Activated T-helper 2 cell treated with anti-CD3 and anti-CD28 coated beads, Interferon-gamma antibody, Interleukin-2, Interleukin-4, amounts not matched to agents 10 μg/mL and 5 μg/mL and 100 μg/mL, durations not matched to agents 14 hours and 24 hours and 36 hours (primary cell): ENCODE measurements around the gene NPIPA1. TPM values are rescaled to one million over a fixed set of nuclear protein-coding genes. Genes with fewer than 3 reads are reported as not detected.
"Not testable (repeated sequence)": the region's sequence is repeated elsewhere in the genome, so short reads cannot be mapped to it uniquely, and the experiment has no call there.

Experiments
- DNase-seq: peaks from one replicate; pipeline ENCODE4 v3.0.0; 2021; ENCODE audit warnings: low spot score
- H3K27ac Mint-ChIP-seq: one replicate; pipeline ENCODE4 v1.8.0; 2021; ENCODE audit warnings: mixed read lengths
- H3K27me3 Mint-ChIP-seq: one replicate; pipeline ENCODE4 v1.8.0; 2021; ENCODE audit warnings: low read depth, mixed read lengths
- H3K36me3 Mint-ChIP-seq: one replicate; pipeline ENCODE4 v1.8.0; 2021; ENCODE audit warnings: low read depth, mixed read lengths
- H3K4me1 Mint-ChIP-seq: one replicate; pipeline ENCODE4 v1.8.0; 2021; ENCODE audit warnings: low read depth, mixed read lengths
- H3K4me3 Mint-ChIP-seq: one replicate; pipeline ENCODE4 v1.8.0; 2021; ENCODE audit warnings: low read depth, mild to moderate bottlenecking, moderate library complexity, mixed read lengths
- H3K9me3 Mint-ChIP-seq: one replicate; pipeline ENCODE4 v1.8.0; 2021; ENCODE audit warnings: mixed read lengths
- intact Hi-C: fragments of 100-400 bp; cut with micrococcal nuclease; formaldehyde crosslinking; loops from one replicate; pipeline ENCODE4 v1.15.1; 2023
- total RNA-seq: library from RNA; stranded (reverse); gene quantifications from 2 replicates; pipeline ENCODE4 v1.2.3, GENCODE V29; 2022

NPIPA1 gene
- 97.9 and 108 TPM in 2 replicates for total RNA-seq

DNA sequence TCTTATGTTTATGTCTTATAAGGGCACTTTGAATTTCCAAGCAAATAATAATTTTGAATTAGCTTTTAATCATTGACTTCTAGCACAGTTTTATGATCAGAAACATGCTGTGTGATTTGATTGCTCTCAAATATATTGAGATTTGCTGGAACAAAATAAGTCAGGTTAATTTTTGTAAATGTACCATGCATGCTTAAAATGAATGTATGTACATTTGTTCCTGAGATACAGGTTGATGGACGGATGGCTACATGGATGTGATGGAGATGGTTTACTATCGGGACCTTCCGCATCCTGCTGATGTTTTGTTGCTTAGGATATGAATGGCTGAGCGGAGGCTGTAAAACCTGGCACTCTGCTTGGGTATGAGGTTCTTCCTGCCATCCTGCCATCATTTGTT, at the start of gene NPIPA1:
TSS of gene NPIPA1 (plus strand) at position 301 of the 400 bp plus-strand sequence. CDS start at position 301, 0 bp downstream.
- H3K36me3 Mint-ChIP-seq, H3K4me1 Mint-ChIP-seq, intact Hi-C loops, H3K27me3 Mint-ChIP-seq, H3K27ac Mint-ChIP-seq, H3K4me3 Mint-ChIP-seq, H3K9me3 Mint-ChIP-seq, DNase-seq: not testable (repeated sequence)

DNA sequence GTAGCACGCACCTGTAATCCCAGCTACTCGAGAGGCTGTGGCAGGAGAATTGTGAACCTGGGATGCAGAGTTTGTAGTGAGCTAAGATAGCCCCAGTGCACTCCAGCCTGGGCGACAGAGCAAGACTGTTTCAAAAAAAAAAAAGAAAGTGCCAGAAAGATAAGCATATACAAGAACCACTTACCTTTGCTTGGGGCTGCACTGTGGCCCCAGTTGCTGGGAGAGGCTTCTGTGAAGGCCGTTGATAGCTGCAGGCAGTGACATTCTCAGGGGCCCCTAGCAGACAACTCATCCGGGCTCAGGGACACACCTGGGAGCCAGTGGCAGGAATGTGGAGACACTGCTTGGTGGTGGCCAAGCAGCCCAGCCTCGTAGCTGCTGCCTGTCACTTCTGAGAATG, 45.1 kb upstream of the NPIPA1 start:
- intact Hi-C loops, H3K4me3 Mint-ChIP-seq, DNase-seq: not testable (repeated sequence)

DNA sequence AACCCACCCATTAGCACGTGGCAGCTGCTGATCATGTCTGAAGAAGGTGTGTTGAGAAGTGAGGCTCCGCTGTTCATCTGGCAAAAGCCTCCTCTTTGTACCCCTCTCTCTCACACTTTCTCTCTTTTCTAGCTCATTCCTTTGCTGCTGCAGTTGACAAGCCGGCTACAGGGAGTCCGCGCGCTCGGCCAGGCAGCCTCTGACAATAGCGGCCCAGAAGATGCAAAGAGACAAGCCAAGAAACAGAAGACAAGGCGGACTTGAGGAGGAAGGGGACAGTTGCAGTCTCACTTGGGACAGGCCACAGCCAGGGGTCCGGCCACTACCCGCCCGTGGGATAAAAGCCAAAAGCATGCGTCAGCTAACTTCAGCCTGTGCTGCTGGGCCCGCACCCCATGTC, 41.9 kb upstream of the NPIPA1 start:
- H3K36me3 Mint-ChIP-seq, H3K4me3 Mint-ChIP-seq, H3K4me1 Mint-ChIP-seq, intact Hi-C loops, H3K27me3 Mint-ChIP-seq, H3K9me3 Mint-ChIP-seq, DNase-seq, H3K27ac Mint-ChIP-seq: not testable (repeated sequence)

More for the DNA sequence above, 45.1 kb upstream of the NPIPA1 start:
- not testable (repeated sequence) for H3K27ac Mint-ChIP-seq, H3K4me1 Mint-ChIP-seq, H3K9me3 Mint-ChIP-seq, H3K27me3 Mint-ChIP-seq, H3K36me3 Mint-ChIP-seq

DNA sequence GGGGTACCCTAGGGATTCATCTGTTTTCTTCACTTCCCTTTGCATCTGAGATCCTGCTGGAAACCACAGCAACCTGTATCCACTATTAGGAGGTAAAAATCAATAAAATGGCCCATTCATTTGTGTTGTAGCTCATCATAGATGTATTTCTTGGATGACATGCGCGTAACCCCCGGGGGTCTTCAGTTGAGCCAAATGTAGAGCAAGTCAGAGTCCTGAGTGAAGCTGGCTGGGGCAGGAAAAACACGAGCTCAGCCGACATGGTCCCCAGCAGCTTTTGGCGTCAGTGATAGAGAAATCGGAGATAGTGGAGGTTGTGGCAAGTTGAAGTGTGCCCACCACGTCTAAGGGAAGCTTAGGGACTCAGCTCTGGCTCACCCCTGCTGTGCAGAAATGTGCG, 41.2 kb upstream of the NPIPA1 start:
- H3K27ac Mint-ChIP-seq, DNase-seq, H3K4me1 Mint-ChIP-seq: not testable (repeated sequence)

DNA sequence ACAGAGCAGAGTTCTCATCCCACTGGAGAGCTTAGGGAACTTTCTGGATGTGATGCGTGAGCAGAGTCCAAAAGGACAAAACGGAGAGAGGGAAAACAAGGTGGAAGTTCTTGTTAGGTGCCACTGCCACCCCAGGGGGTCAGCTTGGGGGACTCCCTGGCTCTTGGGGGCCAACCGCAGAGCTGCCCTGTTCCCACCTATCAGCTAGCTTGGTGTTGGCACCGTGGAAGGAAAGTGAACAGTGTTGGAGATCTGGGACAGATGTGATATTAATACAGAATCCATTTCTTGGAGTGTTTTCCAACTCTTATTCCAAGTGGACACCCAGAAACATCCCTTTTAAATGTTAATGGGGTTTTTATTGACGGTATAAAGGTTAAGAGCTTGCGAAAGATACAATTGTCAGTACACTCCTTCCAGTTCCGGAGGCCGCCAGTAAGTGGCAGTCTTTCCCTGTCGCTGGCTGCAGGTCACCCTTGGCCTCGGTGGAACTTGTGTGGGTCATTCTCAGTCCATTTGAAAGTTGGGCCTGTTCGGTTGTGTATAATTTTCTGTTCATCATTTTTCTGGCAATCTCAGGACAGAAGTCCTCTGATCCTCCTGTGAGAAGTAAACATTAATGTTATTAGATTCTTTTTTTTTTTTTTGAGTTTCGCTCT, 40.1 kb upstream of the NPIPA1 start:
- DNase-seq, intact Hi-C loops, H3K4me3 Mint-ChIP-seq, H3K9me3 Mint-ChIP-seq, H3K36me3 Mint-ChIP-seq, H3K27me3 Mint-ChIP-seq, H3K27ac Mint-ChIP-seq, H3K4me1 Mint-ChIP-seq: not testable (repeated sequence)

More for the DNA sequence above, 41.2 kb upstream of the NPIPA1 start:
- H3K36me3 Mint-ChIP-seq, H3K9me3 Mint-ChIP-seq, intact Hi-C loops, H3K4me3 Mint-ChIP-seq, H3K27me3 Mint-ChIP-seq: not testable (repeated sequence)

DNA sequence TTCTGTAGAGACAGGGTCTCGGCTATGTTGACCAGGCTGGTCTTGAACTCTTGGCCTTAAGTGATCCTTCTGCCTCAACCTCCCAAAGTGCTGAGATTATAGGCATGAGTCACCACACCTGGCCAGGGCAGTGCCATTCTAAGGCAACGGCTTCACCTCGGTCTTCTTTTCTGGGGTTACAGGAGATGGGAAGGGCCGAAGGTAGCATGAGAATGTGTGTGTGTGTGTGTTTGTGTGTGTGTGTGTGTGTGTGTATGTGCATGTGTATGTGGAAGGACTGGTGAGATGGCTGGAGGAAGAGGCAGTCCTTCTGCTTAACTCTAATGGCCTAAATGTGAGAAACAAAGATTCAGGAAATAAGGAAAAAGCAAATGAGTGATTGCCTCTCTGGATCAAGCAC, 39.1 kb upstream of the NPIPA1 start:
- H3K9me3 Mint-ChIP-seq, H3K4me1 Mint-ChIP-seq, H3K4me3 Mint-ChIP-seq, DNase-seq, H3K27ac Mint-ChIP-seq, H3K36me3 Mint-ChIP-seq, intact Hi-C loops, H3K27me3 Mint-ChIP-seq: not testable (repeated sequence)

DNA sequence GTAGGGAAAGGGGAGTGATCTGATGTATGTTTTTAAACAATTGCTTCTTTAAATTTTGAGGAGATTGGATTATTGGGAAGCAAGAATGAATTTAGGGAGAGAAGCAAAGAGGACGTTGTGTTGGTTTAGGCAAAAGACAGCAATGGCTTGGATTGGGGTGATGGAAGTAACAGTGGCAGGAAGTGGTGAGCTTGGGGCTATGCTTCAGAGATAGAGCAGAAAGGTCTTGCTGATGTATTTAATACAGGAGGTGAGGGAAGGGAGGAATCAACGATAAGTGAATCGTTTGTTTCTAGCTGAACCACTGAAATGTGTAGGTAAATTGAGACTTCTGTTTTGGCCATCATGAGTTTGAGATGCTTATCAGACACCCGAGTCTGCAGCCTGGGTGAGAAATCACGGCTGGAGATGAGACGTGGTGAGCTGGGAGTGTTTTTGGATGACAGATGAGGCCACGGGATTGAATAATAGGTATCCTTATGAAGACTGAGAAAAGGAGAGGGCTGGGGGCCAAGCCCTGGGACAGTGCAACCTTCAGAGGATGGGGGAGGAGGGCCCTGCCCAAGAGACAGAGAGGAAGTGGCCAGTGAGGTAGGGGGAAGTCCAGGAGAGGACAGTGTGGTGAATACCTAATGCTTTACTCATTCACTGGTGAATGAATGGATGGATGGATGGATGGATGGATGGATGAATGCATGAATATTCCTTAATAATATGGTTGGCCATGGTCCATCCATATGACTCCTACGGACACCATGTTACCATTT, 33.9 kb upstream of the NPIPA1 start:
- H3K27me3 Mint-ChIP-seq, H3K9me3 Mint-ChIP-seq, H3K36me3 Mint-ChIP-seq, H3K4me1 Mint-ChIP-seq, DNase-seq, H3K4me3 Mint-ChIP-seq, intact Hi-C loops: not testable (repeated sequence)
- H3K27ac Mint-ChIP-seq: peak overlapping the region; percentile 67

GRCh38 chr16:14909744-14910143, 27.5 kb upstream of the NPIPA1 start:
- H3K36me3 Mint-ChIP-seq, H3K27me3 Mint-ChIP-seq, H3K4me3 Mint-ChIP-seq, intact Hi-C loops, H3K4me1 Mint-ChIP-seq, H3K27ac Mint-ChIP-seq, H3K9me3 Mint-ChIP-seq, DNase-seq: not testable (repeated sequence)

GRCh38 chr16:14910833-14911629, 26.2 kb upstream of the NPIPA1 start:
- H3K9me3 Mint-ChIP-seq, DNase-seq, H3K36me3 Mint-ChIP-seq, intact Hi-C loops, H3K4me3 Mint-ChIP-seq, H3K27me3 Mint-ChIP-seq, H3K27ac Mint-ChIP-seq, H3K4me1 Mint-ChIP-seq: not testable (repeated sequence)

GRCh38 chr16:14911954-14912353, 25.3 kb upstream of the NPIPA1 start:
- H3K9me3 Mint-ChIP-seq, H3K36me3 Mint-ChIP-seq, H3K4me1 Mint-ChIP-seq, intact Hi-C loops, H3K27me3 Mint-ChIP-seq, H3K27ac Mint-ChIP-seq: not testable (repeated sequence)
- peak overlapping the region; percentile 80 for H3K4me3 Mint-ChIP-seq
- peak; percentile 49 for DNase-seq

GRCh38 chr16:14912588-14912987, 24.7 kb upstream of the NPIPA1 start:
- H3K27ac Mint-ChIP-seq, DNase-seq, H3K27me3 Mint-ChIP-seq, H3K4me3 Mint-ChIP-seq, H3K9me3 Mint-ChIP-seq, H3K4me1 Mint-ChIP-seq, intact Hi-C loops, H3K36me3 Mint-ChIP-seq: not testable (repeated sequence)

GRCh38 chr16:14918504-14918903, 18.7 kb upstream of the NPIPA1 start:
- H3K36me3 Mint-ChIP-seq, intact Hi-C loops, H3K27ac Mint-ChIP-seq, H3K9me3 Mint-ChIP-seq, H3K27me3 Mint-ChIP-seq, H3K4me3 Mint-ChIP-seq, DNase-seq, H3K4me1 Mint-ChIP-seq: not testable (repeated sequence)
